Keratinocyte (primary cell): ENCODE results near the gene C1orf74. TPM values are rescaled to one million over a fixed set of nuclear protein-coding genes. Genes with fewer than 3 reads are reported as not detected.

ENCODE experiments used
- DNase-seq: peaks from one replicate; pipeline ENCODE4 v3.0.0-alpha.2; 2011; ENCODE audit warnings: low read depth, missing footprints, low spot score
- FAIRE-seq: peaks from 2 replicates; lab custom pipeline; 2011; peaks lifted over from hg19 to GRCh38; lab: Jason Lieb, UNC
- H2AFZ ChIP-seq: 2 replicates; pipeline ENCODE4 v1.6.0; 2012; ENCODE audit warnings: low read length, control low read depth, inconsistent platforms; ENCODE audit not compliant: control insufficient read depth
- H3K27ac ChIP-seq: 2 replicates; pipeline ENCODE4 v1.5.1; 2011; ENCODE audit warnings: low read length; ENCODE audit not compliant: control insufficient read depth, insufficient read depth
- H3K27me3 ChIP-seq: 3 replicates; pipeline ENCODE4 v1.6.0; 2011; ENCODE audit warnings: low read length; ENCODE audit not compliant: control insufficient read depth, insufficient read depth; ENCODE audit errors: extremely low read depth
- H3K36me3 ChIP-seq, 2 experiments: 2 replicates in 1 of 2; 3 replicates in 1 of 2; pipeline ENCODE4 v1.5.1; 2011; ENCODE audit warnings: low read length in 2 of 2, mild to moderate bottlenecking in 1 of 2; ENCODE audit not compliant: control insufficient read depth in 2 of 2, insufficient read depth in 2 of 2; ENCODE audit errors: extremely low read depth in 1 of 2
- H3K4me1 ChIP-seq: 3 replicates; pipeline ENCODE4 v1.5.1; 2011; ENCODE audit warnings: low read length; ENCODE audit not compliant: control insufficient read depth, insufficient read depth; ENCODE audit errors: extremely low read depth
- H3K4me2 ChIP-seq: 3 replicates; pipeline ENCODE4 v1.6.0; 2011; ENCODE audit warnings: low read depth, low read length; ENCODE audit not compliant: control insufficient read depth, insufficient read depth; ENCODE audit errors: extremely low read depth
- H3K4me3 ChIP-seq, 3 experiments: fragments of 200-600 bp in 1 of 3; sonication (generic) in 1 of 3; 2 replicates in 2 of 3; 3 replicates in 1 of 3; pipeline ENCODE4 v1.5.1; 2011 to 2016; ENCODE audit warnings: low read length in 3 of 3, mild to moderate bottlenecking in 3 of 3, control low read depth in 2 of 3, inconsistent platforms in 1 of 3, low read depth in 1 of 3, mixed read lengths in 1 of 3, mixed run types in 1 of 3, moderate library complexity in 1 of 3; ENCODE audit not compliant: control insufficient read depth in 2 of 3, insufficient read depth in 2 of 3; ENCODE audit errors: extremely low read depth in 1 of 3
- H3K79me2 ChIP-seq: 2 replicates; pipeline ENCODE4 v1.6.0; 2012; ENCODE audit warnings: low read length; ENCODE audit not compliant: control insufficient read depth, insufficient read depth
- H3K9ac ChIP-seq: 3 replicates; pipeline ENCODE4 v1.6.0; 2011; ENCODE audit warnings: low read length; ENCODE audit not compliant: control insufficient read depth, insufficient read depth; ENCODE audit errors: extremely low read depth
- H3K9me1 ChIP-seq: 3 replicates; pipeline ENCODE4 v1.6.0; 2011; ENCODE audit warnings: low read length; ENCODE audit not compliant: control insufficient read depth, insufficient read depth; ENCODE audit errors: extremely low read depth
- H3K9me3 ChIP-seq: 2 replicates; pipeline ENCODE4 v1.5.1; 2012; ENCODE audit warnings: low read depth, low read length; ENCODE audit not compliant: control insufficient read depth
- H4K20me1 ChIP-seq: 3 replicates; pipeline ENCODE4 v1.6.0; 2011; ENCODE audit warnings: low read length; ENCODE audit not compliant: control insufficient read depth, insufficient read depth; ENCODE audit errors: extremely low read depth
- EZH2 ChIP-seq: IDR thresholded peaks from one replicate; pipeline ENCODE4 v1.6.1; 2012; ENCODE audit warnings: inconsistent platforms, mild to moderate bottlenecking, low read length, moderate library complexity
- dilution Hi-C: fragments of 300-500 bp; cut with MboI; formaldehyde crosslinking; loops from one replicate; pipeline ENCODE4 v1.7.0; 2020; ENCODE audit warnings: low sequenced_read_pairs; ENCODE audit not compliant: extremely low pct_ligation_motif_present
- polyA plus RNA-seq, 5 experiments: library from polyadenylated mRNA; depleted of rRNA in 3 of 5; stranded (reverse) in 3 of 5; stranded (forward) in 1 of 5; unstranded in 1 of 5; fragments of >200 nt; gene quantifications; 1 replicate in 1 of 5; 2 replicates in 3 of 5; 3 replicates in 1 of 5; pipeline versions ENCODE4 v1.2.1 to v1.2.3, GENCODE V29; 2011 to 2012; ENCODE audit warnings: missing spikeins in 2 of 5, low read depth in 1 of 5, low replicate concordance in 1 of 5
- TF ChIP-seq, protein P1 (sequence below), 3 experiments: IDR thresholded peaks in 1 of 3; conservative IDR thresholded peaks in 1 of 3; optimal IDR thresholded peaks in 1 of 3; 2 replicates in 2 of 3; 3 replicates in 1 of 3; pipeline versions ENCODE3 to v1.5.1; 2011; ENCODE audit warnings: low read length in 3 of 3, mild to moderate bottlenecking in 3 of 3, moderate library complexity in 2 of 3, control low read depth in 1 of 3, inconsistent platforms in 1 of 3; ENCODE audit not compliant: insufficient read depth in 2 of 3; ENCODE audit errors: extremely low read depth in 1 of 3

Gene C1orf74
- polyA plus RNA-seq, 1 donor (not counting 4 experiments of a cell fraction or from before 2014, with no cell fraction given): 58.1 TPM

DNA sequence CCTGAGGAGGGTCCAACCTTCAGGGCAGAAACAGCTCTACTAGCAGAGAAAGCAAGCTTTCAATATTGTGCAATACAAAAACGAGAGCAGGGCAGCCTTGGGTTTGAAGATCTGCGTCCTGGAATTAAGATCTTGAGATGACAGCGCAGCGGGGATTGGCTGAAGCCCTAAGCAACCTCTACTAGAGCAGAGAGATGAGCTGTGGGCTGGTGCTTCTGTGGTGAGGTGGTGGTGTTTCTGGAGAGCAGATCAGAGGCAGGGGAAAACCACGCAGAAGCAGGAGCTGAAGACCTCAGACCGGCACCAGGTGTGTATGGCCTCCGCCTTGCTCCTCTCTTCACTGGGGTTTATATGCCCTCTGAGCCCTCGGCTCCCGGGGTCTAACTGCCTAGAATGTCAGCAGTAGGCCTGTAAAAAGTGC is 16.0 kb downstream of the C1orf74 start:
- H4K20me1 ChIP-seq: no peaks in the 10 kb centered on the region
- H3K9me3 ChIP-seq: no peaks in the 10 kb centered on the region
- peaks cover 0 to 2% of the 10 kb centered on the region in 2 experiments for H3K36me3 ChIP-seq
- H3K9ac ChIP-seq: no peak overlapping the region
- H3K4me2 ChIP-seq: no peak overlapping the region
- FAIRE-seq (no peak), DNase-seq (no peak)
- H3K9me1 ChIP-seq: no peaks in the 10 kb centered on the region
- no peak overlapping the region for H3K4me3 ChIP-seq
- no peaks in the 10 kb centered on the region for H3K79me2 ChIP-seq
- no peak overlapping the region for H3K27ac ChIP-seq
- no peaks in the 10 kb centered on the region for H3K27me3 ChIP-seq
- H3K4me1 ChIP-seq: peaks cover 22% of the 10 kb centered on the region
- H2AFZ ChIP-seq: no peak overlapping the region
- TF ChIP-seq EZH2: no peak
- TF ChIP-seq, protein P1, sequence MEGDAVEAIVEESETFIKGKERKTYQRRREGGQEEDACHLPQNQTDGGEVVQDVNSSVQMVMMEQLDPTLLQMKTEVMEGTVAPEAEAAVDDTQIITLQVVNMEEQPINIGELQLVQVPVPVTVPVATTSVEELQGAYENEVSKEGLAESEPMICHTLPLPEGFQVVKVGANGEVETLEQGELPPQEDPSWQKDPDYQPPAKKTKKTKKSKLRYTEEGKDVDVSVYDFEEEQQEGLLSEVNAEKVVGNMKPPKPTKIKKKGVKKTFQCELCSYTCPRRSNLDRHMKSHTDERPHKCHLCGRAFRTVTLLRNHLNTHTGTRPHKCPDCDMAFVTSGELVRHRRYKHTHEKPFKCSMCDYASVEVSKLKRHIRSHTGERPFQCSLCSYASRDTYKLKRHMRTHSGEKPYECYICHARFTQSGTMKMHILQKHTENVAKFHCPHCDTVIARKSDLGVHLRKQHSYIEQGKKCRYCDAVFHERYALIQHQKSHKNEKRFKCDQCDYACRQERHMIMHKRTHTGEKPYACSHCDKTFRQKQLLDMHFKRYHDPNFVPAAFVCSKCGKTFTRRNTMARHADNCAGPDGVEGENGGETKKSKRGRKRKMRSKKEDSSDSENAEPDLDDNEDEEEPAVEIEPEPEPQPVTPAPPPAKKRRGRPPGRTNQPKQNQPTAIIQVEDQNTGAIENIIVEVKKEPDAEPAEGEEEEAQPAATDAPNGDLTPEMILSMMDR (optimal IDR thresholded peaks at IDR 0.05 in 1 of 3, IDR thresholded peaks at IDR 0.05 in 1 of 3, conservative IDR thresholded peaks at IDR 0.05 in 1 of 3; ENCODE audit: extremely low read depth in 1 of 3, insufficient read depth in 2 of 3, low read length in 3 of 3): no peak
- dilution Hi-C loops: no loop called here

DNA sequence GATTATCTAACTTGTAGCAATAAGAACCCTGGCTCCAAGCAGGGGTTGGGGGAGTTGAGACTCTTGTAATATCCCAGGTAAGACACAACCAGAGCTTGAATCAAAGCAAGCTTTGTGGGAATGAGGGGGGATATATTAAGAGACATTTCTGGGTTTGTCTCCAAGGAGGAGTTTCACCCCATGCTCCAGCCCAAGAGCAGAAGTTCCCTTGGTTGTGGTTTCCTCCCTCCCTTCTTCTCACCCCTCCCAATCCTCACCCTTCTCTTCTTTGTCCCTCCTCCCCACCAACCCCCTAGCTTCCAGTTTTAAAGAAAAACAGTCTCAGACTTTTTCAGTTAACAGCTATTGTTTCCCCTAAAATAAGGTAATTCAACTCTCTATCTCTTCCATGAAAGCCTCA is 16.7 kb downstream of the C1orf74 start:
- dilution Hi-C loops: no loop called here
- no peak for FAIRE-seq
- peaks cover 0 to 2% of the 10 kb centered on the region in 2 experiments for H3K36me3 ChIP-seq
- no peak for TF ChIP-seq EZH2
- TF ChIP-seq, protein P1 (optimal IDR thresholded peaks at IDR 0.05 in 1 of 3, IDR thresholded peaks at IDR 0.05 in 1 of 3, conservative IDR thresholded peaks at IDR 0.05 in 1 of 3; ENCODE audit: extremely low read depth in 1 of 3, insufficient read depth in 2 of 3, low read length in 3 of 3): no peak
- H3K79me2 ChIP-seq: no peaks in the 10 kb centered on the region
- H3K9ac ChIP-seq: no peak overlapping the region
- no peak for DNase-seq
- peaks cover 22% of the 10 kb centered on the region for H3K4me1 ChIP-seq
- H3K27me3 ChIP-seq: no peaks in the 10 kb centered on the region
- H3K4me3 ChIP-seq: no peak overlapping the region
- no peak overlapping the region for H3K27ac ChIP-seq
- H4K20me1 ChIP-seq: no peaks in the 10 kb centered on the region
- H3K4me2 ChIP-seq: no peak overlapping the region
- H3K9me3 ChIP-seq: no peaks in the 10 kb centered on the region
- H2AFZ ChIP-seq: no peak overlapping the region
- H3K9me1 ChIP-seq: no peaks in the 10 kb centered on the region
